Stimulated activated CD4-positive, alpha-beta T cell treated with anti-CD3 and anti-CD28 coated beads, TNF-alpha, amount 100 ng/mL, for 24 hours (primary cell): ENCODE measurements around the gene TBC1D24.
A peak's percentile ranks its signal among the peaks of the same experiment; 100 is the strongest.

ENCODE experiments used
- DNase-seq, 3 experiments: peaks; one replicate each; pipeline ENCODE4 v3.0.0-alpha.2; 2020; ENCODE audit warnings: low read depth in 3 of 3

Gene TBC1D24

DNA sequence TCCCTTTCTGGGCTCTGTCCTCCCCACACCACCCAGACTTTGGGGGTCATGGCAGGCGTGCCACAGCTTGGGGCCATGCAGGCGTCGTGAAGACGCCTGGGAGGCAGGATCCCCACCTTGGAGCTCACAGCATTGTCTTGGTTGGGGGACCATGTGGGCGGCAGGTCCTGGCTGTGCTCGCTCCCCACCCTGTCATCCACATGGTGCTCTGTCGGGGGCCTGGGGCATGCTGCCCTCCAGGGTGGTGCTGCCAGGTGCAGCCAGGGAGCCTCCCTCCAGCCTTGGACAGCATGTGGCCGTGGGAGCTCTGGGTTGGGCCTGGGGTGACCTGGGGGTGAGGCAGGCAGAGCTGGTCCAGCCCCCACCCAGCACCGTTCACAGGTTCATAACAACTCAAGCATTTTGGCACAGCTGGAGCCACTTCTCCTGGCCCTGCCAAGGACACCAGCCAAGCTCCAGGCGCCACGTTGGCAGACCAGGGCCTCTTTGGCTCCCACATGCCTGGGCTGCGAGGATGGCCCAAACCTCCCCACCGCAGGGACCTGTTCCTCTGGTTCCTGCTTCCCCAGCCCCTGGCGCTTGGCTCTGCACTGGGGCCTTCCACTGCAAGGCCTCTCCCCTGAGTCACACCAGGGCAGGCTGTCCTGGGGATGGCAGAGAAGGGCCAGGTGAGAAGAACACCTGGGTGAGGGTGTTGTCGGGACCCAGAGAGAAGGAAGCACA is 23.8 kb downstream of the TBC1D24 start:
- no peak for DNase-seq

DNA sequence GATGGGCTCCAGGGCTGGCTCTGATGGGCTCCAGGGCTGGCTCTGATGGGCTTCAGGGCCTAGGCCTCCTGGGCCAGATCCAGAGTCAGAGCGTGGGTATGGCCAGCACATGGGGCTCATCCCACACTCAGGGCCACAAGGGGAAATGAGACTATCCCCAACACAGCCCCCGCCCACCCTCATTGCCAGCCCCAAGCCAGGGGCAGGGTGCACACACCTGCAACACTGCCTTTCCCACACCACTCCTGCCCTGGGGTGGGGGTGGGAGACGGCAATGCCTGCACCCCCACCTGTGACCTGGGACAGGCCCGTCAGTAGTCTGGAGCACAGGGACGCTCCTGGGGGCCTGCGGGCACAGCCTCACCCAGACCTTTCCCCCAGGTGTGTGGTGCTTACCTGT is 24.5 kb downstream of the TBC1D24 start:
- DNase-seq = no peak

DNA sequence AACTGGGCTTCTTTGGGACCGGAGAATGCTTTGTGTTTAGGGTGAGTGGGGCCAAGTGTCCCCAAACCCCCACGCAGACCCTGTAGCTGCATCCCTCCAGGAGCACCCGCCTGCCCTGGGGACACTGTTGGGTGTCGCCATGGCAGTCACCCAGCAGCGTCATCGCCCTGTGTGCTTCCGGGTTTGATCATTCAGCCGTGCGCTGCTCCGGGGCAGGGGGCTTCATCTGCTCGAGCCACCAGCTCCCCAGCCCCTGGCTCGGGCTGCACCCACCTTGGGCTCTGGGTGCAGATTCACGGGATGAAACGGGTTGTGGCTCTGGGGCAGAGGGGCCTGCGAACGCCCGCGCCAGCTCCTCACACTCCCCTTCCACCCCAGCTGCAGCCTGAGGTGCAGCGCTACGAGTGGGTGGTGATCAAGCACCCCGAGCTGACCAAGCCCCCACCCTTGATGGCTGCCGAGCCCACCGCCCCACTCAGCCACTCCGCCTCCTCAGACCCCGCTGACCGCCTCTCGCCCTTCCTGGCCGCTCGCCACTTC is 25.0 kb downstream of the TBC1D24 start:
- no peak for DNase-seq

DNA sequence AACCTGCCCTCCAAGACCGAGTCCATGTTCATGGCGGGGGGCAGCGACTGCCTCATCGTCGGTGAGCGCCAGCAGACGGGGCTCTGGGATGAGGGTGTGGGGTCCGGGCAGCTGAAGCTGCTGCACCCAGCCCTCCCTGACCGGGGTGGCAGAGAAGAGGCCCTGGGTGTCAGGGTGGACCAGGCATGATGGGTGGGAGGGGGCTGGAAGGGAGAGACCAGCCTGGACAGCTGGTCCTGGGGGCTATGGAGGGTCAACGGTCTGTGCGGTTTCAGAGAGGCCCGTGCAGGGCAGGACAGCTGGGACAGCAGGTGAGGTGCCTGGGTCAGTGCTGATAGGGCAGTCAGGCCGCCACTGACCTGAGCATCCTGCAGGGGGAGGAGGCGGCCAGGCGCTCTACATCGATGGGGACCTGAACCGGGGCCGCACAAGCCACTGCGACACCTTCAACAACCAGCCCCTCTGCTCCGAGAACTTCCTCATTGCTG is 25.5 kb downstream of the TBC1D24 start:
- no peak for DNase-seq

DNA sequence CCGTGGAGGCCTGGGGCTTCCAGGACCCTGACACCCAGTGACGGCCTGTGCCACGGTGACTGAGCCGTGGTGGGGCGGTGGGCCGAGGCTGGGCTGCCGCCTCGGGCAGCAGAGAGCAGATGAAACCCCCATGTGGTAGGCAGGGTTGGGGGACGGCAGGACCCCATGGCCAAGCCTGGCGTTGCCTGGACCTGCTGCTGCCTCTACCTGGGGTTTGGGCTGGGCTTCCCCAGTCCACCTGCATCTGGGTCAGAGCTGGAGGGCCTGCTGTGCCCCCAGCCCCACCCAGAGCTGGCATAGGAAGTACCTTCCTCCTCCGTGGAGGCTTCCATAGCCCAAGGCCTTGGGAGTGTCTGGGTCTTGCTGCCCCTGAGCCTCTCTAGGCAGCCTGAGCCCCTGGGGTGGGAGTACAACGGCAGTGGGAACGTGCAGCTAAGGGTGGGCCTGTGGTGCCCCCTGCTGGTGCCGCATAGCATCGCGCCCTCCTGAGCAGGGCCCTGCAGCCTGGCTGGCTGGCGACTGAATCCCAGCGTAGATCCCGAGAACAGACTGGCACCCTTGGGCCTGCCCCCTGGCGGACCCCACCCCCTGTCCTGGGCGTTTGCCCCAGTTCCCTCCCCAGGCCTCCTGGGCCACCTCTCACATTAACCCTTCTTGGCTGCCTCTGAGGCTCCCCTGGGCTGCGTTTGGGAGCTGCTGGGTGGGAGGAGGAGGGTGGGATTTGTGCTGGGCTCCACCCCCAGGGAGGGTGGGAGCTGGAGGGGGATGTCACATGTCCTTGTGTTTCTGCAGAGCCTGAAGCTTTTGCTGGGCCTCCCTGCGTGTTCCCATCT is 26.2 kb downstream of the TBC1D24 start:
- peak; percentile 64 to 78 (median 66) for DNase-seq

DNA sequence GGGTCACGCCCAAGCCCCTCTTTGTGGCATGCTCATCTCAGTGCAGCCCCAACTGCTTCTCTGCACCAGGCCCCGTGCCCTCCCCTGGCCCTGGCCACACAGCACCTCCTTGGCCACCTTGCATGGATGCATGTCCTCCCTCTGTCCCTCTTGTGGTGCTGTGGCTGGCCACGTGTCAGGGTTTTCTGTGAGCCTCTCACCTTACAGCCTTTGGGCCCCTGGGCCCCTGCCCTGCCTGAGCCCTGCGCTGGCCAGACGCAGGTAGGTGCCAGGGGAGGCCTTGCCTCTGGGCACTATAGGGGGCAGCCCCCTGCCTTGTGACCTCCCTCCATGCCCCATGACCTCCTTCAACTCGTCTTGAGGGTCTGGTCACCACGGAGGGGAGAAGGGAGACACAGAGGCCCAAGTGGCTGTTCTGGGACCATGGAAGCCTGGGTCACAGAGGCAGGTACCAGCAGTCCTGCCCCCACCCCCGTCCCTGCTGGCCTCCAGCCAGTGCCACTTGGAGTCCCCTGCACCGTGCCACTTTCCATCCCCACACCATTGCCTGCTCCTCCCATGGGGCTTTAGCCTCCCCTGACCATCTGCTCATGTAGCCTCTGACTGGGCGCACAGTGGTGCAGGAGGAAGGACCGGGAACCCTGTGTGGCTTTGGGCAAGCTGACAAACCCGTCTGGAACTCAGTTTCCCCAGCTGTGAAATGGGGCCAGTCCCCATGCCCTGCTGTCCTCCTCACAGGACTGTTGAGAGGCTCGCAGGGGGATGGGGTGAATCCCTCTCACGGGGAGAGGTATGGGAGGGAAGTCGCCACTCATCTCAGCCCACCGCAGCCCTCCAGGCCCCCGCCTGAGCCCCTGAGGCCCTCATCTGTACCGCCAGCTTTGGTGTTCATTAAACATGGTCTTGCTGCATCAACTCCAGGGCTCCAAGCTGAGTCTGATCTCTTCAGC is 27.3 kb downstream of the TBC1D24 start:
- DNase-seq = no peak

DNA sequence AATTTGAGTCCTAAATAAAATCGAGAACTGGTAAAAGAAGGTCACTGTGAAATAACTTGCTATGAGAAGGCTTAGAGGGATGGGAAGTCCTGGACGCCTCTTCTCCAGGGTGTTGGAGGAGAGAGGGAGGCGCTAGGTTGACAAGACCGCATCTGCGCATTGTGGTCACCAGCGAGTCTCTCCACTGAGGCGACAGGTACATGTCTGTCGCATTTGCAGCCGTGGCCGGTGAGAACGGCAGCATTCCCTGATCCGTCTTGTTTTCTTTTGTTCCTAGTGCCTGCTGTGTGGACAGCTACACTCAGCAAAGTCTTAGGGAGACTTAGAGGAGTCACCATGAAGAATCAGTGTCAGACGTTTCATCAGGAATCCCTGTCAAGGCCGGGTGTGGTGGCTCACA is 30.8 kb downstream of the TBC1D24 start:
- DNase-seq = no peak

DNA sequence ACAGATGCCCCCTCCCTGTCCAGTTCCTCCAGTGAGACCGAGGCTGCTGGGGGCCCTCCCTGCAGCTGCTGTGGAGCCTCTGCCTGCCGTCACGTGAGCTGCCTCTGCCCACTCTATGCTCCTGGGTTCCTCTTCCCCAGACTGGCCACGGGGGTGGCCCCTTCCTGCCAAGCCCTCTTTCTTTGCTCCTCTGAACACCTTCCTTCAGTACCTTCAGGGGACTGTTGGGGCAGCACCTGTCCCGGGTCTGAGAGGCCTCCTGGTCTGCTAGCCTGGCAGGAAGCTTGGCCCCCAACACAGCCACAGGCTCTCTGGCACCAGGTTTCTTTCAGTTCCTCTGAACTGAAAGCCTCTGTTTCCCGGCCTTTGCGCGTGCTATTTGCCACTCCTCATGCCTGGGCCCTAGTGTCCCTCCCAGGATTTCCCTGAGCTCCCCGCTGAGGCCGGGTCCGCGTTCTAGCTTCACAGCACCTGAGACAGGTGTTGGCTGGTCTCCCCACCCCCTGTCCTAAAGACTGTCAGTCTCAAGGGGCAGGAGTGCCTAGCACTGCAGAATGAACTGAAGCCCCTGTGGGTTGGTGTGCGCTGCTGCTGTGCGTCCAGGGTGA is 32.2 kb downstream of the TBC1D24 start:
- no peak for DNase-seq

DNA sequence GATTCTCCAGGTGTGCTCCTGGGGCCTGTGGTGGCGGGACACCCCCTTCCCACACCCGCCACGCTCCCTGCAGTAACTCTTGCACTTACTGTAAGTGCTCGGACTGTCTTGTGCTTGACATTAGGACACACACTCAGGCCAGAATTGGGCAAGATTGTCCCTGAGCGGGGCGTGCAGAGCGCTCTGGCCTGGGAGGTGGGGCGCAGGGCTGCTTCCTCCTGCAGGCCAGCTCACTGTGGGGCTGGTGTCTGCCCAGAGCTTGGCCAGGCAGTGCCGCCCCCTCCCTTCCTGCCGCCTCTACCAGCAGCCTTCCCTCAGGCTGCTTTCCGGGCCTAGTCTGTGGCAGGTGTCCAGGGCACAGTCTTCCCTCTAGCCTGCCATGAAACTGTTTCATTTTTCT is 32.7 kb downstream of the TBC1D24 start:
- no peak for DNase-seq

DNA sequence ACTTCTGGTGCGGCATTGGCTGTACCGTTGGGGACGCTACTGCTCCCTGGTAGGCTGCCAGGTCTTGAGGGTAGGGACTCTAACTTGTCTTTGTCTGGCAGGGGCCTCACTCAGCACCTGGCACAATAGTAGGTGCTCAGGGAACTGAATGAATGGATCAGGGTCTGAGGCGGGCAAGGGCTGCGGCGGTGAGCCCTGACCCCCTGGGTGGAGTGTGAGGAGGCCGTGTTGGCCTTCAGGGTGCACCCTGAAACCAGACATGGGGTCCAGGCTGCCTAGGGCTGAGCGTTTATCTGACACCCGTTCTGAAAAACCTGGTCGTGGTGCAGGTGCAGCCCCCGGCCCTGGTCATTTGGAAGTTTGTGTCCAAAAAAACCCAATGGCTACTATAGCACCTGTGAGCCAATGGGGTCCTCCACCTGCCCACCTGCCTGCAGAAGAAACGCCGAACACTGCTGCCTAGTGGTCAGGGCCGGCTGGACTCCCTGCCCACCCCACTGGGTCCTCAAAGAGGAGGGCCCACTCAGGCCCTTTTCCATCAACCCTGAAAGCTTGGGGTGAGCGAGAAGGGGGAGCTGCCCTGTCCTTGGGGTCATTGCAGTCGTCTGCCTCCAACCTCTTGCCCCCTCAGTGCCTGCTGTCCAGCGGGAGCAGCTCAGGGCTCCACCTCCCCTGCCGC is 33.9 kb downstream of the TBC1D24 start:
- DNase-seq = no peak

DNA sequence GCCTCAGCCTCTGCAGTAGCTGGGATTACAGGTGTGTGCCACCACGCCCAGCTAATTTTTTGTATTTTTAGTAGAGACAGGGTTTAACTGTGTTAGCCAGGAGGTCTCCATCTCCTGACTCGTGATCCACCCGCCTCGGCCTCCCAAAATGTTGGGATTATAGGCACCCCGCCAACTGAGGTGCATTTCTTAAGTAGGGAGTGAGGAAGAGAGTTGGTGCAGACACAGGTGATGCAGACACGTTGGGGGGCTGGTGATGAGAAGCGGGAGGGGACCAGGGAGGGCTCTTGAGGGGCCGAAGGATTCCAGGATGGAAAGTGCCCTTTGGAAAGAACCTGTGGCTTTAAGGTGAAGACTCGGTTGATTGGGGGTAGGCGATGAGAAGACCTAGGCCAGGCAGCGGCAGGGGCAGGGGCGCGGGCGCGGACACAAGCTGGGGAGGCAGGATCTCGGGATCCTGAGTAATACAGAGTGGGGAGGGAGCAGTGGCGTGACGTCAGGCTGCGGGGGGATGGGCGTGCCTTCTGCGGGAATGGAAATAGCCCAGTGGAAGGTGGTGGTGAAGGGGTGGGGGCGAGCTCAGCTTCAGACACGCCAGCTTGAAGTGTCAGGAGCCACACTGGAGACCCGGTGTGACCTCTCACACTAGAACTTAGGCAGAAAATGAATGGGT is 36.3 kb downstream of the TBC1D24 start:
- no peak for DNase-seq

DNA sequence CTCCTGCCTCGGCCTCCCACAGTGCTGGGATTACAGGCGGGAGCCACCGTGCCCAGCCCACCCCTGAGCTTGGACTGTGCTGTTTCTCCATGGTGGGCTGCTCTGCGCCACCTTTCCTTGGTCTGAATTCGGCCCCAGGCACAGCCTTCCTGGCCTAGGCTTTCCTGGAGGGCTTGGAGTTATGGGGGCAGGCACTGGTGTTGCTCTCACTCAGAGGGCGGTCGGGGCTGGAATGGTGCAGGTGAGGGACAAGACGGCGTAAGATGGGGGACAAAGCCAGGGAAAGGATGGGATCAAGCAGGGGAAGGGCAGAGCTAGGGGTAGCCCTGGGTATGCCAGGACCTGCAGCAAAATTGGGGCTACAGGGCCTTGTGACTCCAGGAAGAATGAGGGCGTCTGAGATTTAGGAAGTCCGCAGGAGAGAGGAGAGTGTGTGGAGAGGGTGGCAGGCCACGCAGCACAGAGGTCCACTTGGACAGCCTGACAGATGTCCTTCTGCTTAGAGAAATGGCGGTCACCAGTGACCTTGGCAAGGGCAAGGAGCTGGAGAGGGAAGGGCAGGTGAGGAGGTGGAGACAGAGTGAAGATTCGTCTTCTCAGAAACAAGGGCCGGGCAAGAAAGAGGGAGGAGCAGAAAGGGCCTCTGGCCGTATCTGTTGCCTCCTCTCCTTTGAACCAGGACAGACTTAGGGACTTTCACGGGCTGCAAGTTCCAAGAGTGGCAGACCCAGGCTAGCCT is 37.2 kb downstream of the TBC1D24 start:
- DNase-seq = no peak

DNA sequence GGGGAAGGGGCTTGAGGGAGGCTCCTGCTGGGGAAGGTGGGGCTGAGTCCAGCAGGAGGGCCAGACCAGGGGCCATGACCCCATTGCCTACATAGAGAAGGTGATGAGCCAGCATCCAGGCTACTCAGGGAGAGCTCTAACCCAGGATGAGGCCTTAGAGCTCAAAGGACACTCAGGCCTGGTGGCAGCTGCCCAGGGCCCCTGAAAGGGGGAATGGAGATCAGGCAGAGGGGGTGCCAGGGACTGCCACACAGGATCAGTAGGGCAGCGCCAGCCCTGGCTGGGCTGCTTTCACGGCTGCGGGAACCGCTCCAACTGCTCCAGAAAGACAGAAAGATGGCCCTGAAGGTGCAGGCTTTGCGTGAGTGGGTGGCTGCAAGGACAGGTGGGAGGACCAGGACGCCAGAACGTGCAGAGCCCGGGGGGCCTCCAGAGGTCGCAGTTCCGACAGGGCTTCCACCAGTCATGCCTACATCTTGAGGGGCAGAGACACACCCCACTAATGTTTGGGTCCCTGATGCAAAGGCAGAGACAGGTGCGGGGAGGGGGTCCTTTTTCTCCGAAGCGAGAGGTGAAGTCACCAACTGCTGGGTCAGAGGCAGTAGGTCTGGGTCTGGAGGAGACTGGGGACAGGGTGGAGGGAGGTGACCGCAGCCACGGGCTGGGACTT is 37.9 kb downstream of the TBC1D24 start:
- no peak for DNase-seq

DNA sequence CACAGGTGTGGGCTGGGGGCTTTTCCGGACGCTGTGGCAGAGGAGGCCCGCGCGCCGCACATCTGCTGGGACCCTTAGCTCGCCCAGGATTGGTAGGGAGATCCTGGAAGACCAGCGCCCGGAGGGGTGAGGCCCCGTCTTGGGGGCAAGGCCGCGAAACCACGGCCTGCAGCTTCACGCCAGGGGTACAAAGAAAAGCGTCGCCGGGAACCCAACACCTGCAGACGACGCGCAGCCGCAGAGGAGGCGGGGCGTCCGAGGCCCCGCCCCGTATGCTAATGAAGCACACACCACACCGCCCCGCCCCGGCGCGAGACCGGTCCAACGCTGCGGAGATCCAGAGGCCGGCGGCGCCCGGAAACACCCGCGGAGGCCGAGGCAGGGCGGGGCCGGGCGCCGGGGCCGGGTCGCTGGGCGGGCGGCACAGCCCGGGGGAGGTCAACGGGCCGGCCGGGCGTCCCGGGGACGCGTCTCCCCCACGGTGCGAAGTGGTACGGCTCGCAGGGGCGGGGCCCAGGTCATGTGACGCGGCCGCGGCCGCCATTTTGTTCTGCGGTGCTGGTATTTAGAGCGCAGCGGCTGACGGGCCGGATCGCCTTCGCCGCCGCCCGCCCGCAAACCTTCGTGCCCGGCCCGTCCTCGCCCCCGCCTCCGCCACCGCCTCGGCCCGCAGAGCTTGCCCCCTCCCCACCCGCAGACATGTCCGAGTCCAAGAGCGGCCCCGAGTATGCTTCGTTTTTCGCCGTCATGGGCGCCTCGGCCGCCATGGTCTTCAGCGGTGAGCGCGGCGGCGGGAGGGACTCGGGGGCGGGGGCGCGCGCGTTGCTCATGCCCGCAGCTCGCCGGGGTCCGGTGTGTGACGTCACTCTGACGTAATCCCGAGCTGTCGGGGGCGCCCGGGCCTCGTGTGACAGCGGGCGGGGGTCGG is 38.7 kb downstream of the TBC1D24 start, which contains the start of gene ATP6V0C:
TSS of gene ATP6V0C (plus strand) at position 548 of the 928 bp plus-strand sequence. CDS start at position 700, 152 bp downstream.
- peak; percentile 77 to 86 (median 79) for DNase-seq

DNA sequence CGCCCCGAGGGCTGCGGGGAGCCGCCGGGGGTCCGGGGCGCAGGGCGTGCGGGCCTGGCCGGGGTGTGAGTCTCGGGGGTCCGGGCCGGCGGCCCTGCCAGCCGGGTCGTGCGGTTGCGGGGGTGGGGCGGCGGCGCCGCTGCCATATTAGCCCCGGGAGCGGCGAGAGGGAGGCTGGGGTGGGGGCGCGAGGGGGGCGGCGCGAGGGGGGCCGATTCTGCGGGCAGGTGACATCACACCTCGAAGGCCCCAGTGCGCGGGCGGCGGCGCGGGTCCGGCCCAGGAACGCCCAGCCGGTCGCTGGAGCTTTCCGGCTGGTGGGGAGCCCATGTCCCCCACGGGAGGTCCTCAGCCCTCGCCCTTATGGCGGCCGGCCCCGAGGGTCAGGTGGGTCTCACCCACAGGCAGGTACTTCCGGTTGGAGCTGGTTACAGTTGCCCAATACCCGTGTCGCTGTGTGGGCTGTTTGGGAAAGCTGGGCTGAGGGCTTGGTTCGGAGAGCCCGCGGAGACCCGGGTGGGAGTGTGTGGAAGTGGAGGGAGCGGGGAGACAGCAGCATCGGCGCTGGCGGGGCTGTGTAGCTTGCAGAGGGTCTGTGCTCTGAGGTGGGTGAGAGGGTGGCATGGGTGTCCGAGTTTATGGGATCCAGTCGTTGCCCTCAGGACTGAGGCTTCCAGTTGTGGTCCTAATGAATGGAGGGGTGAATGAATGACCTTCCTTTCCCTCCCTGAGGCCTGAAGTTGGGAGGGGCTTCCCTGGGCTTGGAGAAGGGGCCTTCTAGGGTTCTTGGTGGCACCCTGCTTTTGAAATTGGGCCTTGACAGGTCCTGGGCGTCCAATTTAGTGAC is 39.6 kb downstream of the TBC1D24 start:
- peak in 1 of 3 experiments; percentile 24 for DNase-seq

DNA sequence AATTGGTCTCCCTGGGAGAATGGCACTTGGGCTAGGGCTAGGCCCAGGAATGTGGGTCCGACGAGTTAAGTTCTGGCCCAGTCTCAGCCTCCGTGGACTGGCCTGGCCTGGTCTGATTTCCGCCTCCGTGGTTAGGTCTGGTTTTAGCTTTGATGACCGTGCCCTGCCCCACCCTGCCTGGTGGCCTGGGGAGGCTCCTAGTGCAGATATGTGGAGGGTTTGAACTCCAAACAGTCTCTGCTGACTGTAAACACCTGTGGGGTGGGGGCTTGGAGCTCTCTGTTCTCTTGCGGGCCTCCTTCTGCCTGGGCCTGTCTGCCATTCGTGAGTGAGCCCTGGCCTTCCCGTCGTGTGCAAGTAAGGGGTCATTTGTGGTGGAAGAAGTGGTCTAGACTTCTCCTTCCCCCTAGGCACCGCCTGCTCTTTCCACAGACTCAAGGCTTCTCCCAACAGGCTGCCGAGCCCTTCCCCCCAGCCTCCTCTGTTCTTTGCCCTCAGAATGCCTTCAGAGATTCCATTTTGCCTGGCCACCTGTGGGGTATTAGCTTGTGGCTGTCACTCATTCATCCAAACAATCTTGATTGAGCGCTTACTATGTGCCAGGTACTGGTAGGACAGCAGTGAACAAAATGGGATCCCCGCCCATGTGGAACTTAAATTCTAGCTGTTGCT is 40.4 kb downstream of the TBC1D24 start:
- no peak for DNase-seq
